Nephron progenitor cell (in vitro differentiated cells): ENCODE data around the gene SNCB.
A peak's percentile ranks its signal among the peaks of the same experiment; 100 is the strongest.

Experiments used
- DNase-seq: peaks from one replicate; pipeline ENCODE4 v3.0.0; 2021
- H3K27ac Mint-ChIP-seq: 2 replicates; pipeline ENCODE4 v1.8.0; 2021; ENCODE audit warnings: mild to moderate bottlenecking, moderate library complexity, mixed read lengths
- H3K27me3 Mint-ChIP-seq: 2 replicates; pipeline ENCODE4 v1.8.0; 2021; ENCODE audit warnings: mild to moderate bottlenecking, low read depth, mixed read lengths; ENCODE audit not compliant: poor library complexity
- H3K36me3 Mint-ChIP-seq: 2 replicates; pipeline ENCODE4 v1.8.0; 2021; ENCODE audit warnings: low read depth, mixed read lengths
- H3K4me1 Mint-ChIP-seq: 2 replicates; pipeline ENCODE4 v1.8.0; 2021; ENCODE audit warnings: mixed read lengths
- H3K4me3 Mint-ChIP-seq: 2 replicates; pipeline ENCODE4 v1.8.0; 2021; ENCODE audit warnings: mild to moderate bottlenecking, moderate library complexity, mixed read lengths
- H3K9me3 Mint-ChIP-seq: 2 replicates; pipeline ENCODE4 v1.8.0; 2021; ENCODE audit warnings: mild to moderate bottlenecking, moderate library complexity, mixed read lengths
- CTCF ChIP-seq: fragments of 200-600 bp; sonication (generic); IDR thresholded peaks from 2 replicates; pipeline ENCODE4 v1.5.0; 2021; ENCODE audit warnings: antibody characterized with exemption

Gene SNCB

GRCh38 chr5:176662371-176663333 lies 32.3 kb upstream of the SNCB start:
- H3K4me1 Mint-ChIP-seq: peaks cover 14% of the 10 kb centered on the region
- no peak for TF ChIP-seq CTCF

GRCh38 chr5:176661676-176662075 lies 31.3 kb upstream of the SNCB start:
- DNase-seq: no peak
- H3K27me3 Mint-ChIP-seq: peaks cover 54% of the 10 kb centered on the region
- H3K36me3 Mint-ChIP-seq: no peaks in the 10 kb centered on the region
- no peak overlapping the region for H3K27ac Mint-ChIP-seq
- peaks cover 3% of the 10 kb centered on the region for H3K9me3 Mint-ChIP-seq
- peaks cover 14% of the 10 kb centered on the region for H3K4me1 Mint-ChIP-seq
- H3K4me3 Mint-ChIP-seq: no peak overlapping the region
- TF ChIP-seq CTCF: no peak

More at GRCh38 chr5:176662371-176663333, 32.3 kb upstream of the SNCB start:
- Mint-ChIP-seq H3K27ac (no peak overlapping the region), H3K36me3 (no peaks in the 10 kb centered on the region), H3K9me3 (peaks cover 3% of the 10 kb centered on the region), H3K27me3 (peaks cover 62% of the 10 kb centered on the region), H3K4me3 (no peak overlapping the region)
- no peak for DNase-seq

- Mint-ChIP-seq H3K9me3 (no peaks in the 10 kb centered on the region), H3K36me3 (no peaks in the 10 kb centered on the region), H3K4me1 (peaks cover 14% of the 10 kb centered on the region), H3K27ac (no peak overlapping the region), H3K27me3 (peaks cover 54% of the 10 kb centered on the region), H3K4me3 (no peak overlapping the region)
- TF ChIP-seq CTCF: peak; percentile 99
- peak; percentile 87 for DNase-seq
These were observed 30.7 kb upstream of the SNCB start for GRCh38 chr5:176660860-176661641.

- Mint-ChIP-seq H3K27ac (no peak overlapping the region), H3K4me3 (no peak overlapping the region), H3K4me1 (peaks cover 14% of the 10 kb centered on the region), H3K27me3 (peaks cover 50% of the 10 kb centered on the region), H3K9me3 (no peaks in the 10 kb centered on the region), H3K36me3 (no peaks in the 10 kb centered on the region)
- no peak for DNase-seq
- no peak for TF ChIP-seq CTCF
These were observed 30.2 kb upstream of the SNCB start for GRCh38 chr5:176660530-176660859.

- peaks cover 44% of the 10 kb centered on the region for H3K27me3 Mint-ChIP-seq
- H3K36me3 Mint-ChIP-seq: no peaks in the 10 kb centered on the region
- DNase-seq: no peak
- no peak for TF ChIP-seq CTCF
- no peak overlapping the region for H3K4me3 Mint-ChIP-seq
- H3K9me3 Mint-ChIP-seq: no peaks in the 10 kb centered on the region
- H3K4me1 Mint-ChIP-seq: peaks cover 13% of the 10 kb centered on the region
- H3K27ac Mint-ChIP-seq: no peak overlapping the region
These were observed 29.6 kb upstream of the SNCB start for GRCh38 chr5:176659860-176660461.
